GM12865 (cell line): ENCODE data around the gene ZBTB20.

Source experiments
- DNase-seq: peaks from one replicate; pipeline ENCODE4 v3.0.0; 2010; ENCODE audit warnings: low read depth
- H3K4me3 ChIP-seq: 2 replicates; pipeline ENCODE4 v1.5.1; 2011; ENCODE audit warnings: mild to moderate bottlenecking, low read depth, low read length, control low read depth
- CTCF ChIP-seq: IDR thresholded peaks from 2 replicates; pipeline ENCODE4 v1.5.1; 2011; ENCODE audit warnings: low read length, control low read depth, low read depth, inconsistent platforms; ENCODE audit not compliant: insufficient read depth; ENCODE audit errors: missing control alignments

The ZBTB20 gene

DNA sequence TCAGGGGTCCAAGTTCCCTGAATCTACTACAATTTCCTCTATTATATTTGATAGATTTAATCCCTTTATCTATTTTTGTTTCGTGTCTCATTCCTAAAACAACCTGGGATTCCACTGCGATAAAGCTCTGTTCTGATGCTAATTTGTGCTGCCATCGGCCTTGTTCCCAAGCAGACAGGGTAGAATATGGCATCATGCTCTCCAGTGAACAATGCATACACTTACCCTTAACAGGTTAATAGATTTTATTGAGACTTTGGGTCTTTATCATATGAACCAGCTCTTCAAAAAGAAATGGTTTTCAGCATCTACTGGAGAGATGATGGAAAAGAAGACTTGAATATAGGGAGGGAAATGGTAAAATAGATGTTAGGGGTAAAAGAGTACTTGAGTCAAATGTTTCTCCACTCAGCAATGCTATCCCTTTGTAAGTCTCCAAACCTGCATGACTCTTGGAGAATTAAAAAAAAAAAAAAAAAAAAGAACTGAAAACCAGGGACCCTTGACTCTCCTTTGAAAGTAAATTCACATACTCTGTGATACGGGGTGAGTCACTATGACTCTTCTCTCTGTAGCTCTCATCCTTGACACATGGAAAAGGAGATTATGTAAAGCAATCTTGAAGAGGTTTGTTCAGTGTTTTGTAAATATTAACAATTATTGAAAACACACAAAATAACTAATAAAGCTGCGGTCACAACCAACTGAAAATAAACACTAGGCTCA lies 268.8 kb downstream of the ZBTB20 start:
- no peak for DNase-seq
- no peak for TF ChIP-seq CTCF
- no peak overlapping the region for H3K4me3 ChIP-seq

GRCh38 chr3:114877378-114878113 lies 269.5 kb downstream of the ZBTB20 start:
- no peak for DNase-seq
- no peak for TF ChIP-seq CTCF
- no peak overlapping the region for H3K4me3 ChIP-seq

- H3K4me3 ChIP-seq = no peak overlapping the region
- no peak for TF ChIP-seq CTCF
- DNase-seq = no peak
Measured at GRCh38 chr3:114874522-114874971, 272.5 kb downstream of the ZBTB20 start.

GRCh38 chr3:114873591-114873990 lies 273.5 kb downstream of the ZBTB20 start:
- H3K4me3 ChIP-seq = no peak overlapping the region
- TF ChIP-seq CTCF = no peak
- no peak for DNase-seq

DNA sequence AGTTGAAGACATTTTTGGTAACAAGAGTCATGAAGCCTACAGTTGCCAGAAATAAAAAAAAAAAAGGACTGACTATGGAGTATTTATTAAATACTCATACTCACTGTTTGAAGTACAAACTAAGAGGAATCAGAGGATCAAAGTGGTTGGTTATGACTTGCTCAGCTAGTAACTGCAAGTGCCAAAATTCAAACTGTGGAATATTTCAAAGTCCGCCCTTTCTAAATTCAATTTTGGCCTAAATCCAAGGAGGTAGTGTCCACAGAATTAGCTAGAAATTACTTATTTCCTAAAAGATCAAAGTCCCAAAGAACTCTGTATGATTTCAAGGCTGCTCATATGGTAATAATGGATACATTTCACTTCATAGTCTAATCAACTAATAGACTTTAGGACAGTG lies 274.5 kb downstream of the ZBTB20 start:
- no peak for TF ChIP-seq CTCF
- no peak overlapping the region for H3K4me3 ChIP-seq
- no peak for DNase-seq

- no peak for DNase-seq
- no peak overlapping the region for H3K4me3 ChIP-seq
- TF ChIP-seq CTCF = no peak
Measured at GRCh38 chr3:114872050-114872449, 275.0 kb downstream of the ZBTB20 start.
